K562 (cell line): ENCODE data around the gene SLC16A2. TPM values are rescaled to one million over a fixed set of nuclear protein-coding genes. Genes with fewer than 3 reads are reported as not detected.

ENCODE experiments used
- ATAC-seq: fragments of 200-7000 bp; cut with Tn5 transposase; 3 replicates; pipeline ENCODE4 v1.9.1; 2020; ENCODE audit warnings: moderate library complexity
- BruUV-seq: library from RNA; stranded (reverse); fragments of 400-500 nt; replicated peaks from 2 replicates; lab custom pipeline; 2021; lab: Mats Ljungman, UMichigan
- CTCF ChIA-PET: fragments of 300-600 bp; formaldehyde crosslinking; extraction: SDS; loops from one replicate; lab custom pipeline; 2021; ENCODE audit warnings: low intra/inter-chr PET ratio; lab: Yijun Ruan, JAX
- POLR2A ChIA-PET: fragments of 300-600, 350-650 bp; sonication (Branson Sonifier 250); formaldehyde crosslinking; extraction: SDS; loops from one replicate; lab custom pipeline; 2021; ENCODE audit warnings: antibody characterized with exemption, inconsistent platforms; lab: Yijun Ruan, JAX
- DNase-seq, 4 experiments: peaks; one replicate each; pipeline versions ENCODE4 v3.0.0 to v3.0.0-alpha.2; 2011 to 2018; ENCODE audit warnings: low spot score in 3 of 4, mixed read lengths in 3 of 4; ENCODE audit errors: extremely low read depth in 1 of 4
- FAIRE-seq: peaks from 2 replicates; lab custom pipeline; 2011; peaks lifted over from hg19 to GRCh38; lab: Jason Lieb, UNC
- H2AFZ ChIP-seq: 2 replicates; pipeline ENCODE4 v1.6.0; 2011; ENCODE audit warnings: low read depth, low read length, control low read depth, inconsistent platforms
- H3K27ac ChIP-seq: fragments of 200-600 bp; 3 replicates; pipeline ENCODE4 v1.8.0; 2011; ENCODE audit warnings: low read depth, mild to moderate bottlenecking, control low read depth, inconsistent platforms, low read length, moderate library complexity, mixed read lengths; ENCODE audit errors: extremely low read depth
- H3K27me3 ChIP-seq, 2 experiments: fragments of 300-600 bp in 1 of 2; 2 replicates in 1 of 2; 3 replicates in 1 of 2; pipeline versions ENCODE4 v1.6.0 to v1.8.0; 2011; ENCODE audit warnings: inconsistent platforms in 2 of 2, low read length in 2 of 2, mild to moderate bottlenecking in 1 of 2, mixed read lengths in 1 of 2, moderate library complexity in 1 of 2; ENCODE audit not compliant: control insufficient read depth in 2 of 2, insufficient read depth in 2 of 2
- H3K36me3 ChIP-seq: fragments of 300-600 bp; 3 replicates; pipeline ENCODE4 v1.8.0; 2011; ENCODE audit warnings: mild to moderate bottlenecking, low read length, inconsistent platforms; ENCODE audit not compliant: control insufficient read depth, insufficient read depth
- H3K4me1 ChIP-seq, 2 experiments: fragments of 200-600 bp in 1 of 2; replicated peaks in 1 of 2; 2 replicates in 1 of 2; 3 replicates in 1 of 2; pipeline versions ENCODE4 v1.5.1 to v1.8.0; 2011; ENCODE audit warnings: inconsistent platforms in 2 of 2, low read length in 2 of 2, mild to moderate bottlenecking in 1 of 2, mixed read lengths in 1 of 2, moderate library complexity in 1 of 2; ENCODE audit not compliant: control insufficient read depth in 2 of 2, insufficient read depth in 2 of 2
- H3K4me2 ChIP-seq: 2 replicates; pipeline ENCODE4 v1.6.1; 2011; ENCODE audit warnings: low read length, control low read depth, inconsistent platforms, mixed read lengths; ENCODE audit not compliant: insufficient read depth
- H3K4me3 ChIP-seq: fragments of 200-600 bp; sonication (generic), shearing (Covaris generic); 2 replicates; pipeline ENCODE4 v1.5.1; 2016; ENCODE audit warnings: control low read depth, inconsistent platforms
- H3K79me2 ChIP-seq: fragments of 200-600 bp; 3 replicates; pipeline ENCODE4 v1.8.0; 2011; ENCODE audit warnings: low read length, inconsistent platforms; ENCODE audit not compliant: control insufficient read depth, insufficient read depth
- H3K9ac ChIP-seq, 2 experiments: 2 replicates each; pipeline versions ENCODE4 v1.6.0 to v1.6.1; 2011; ENCODE audit warnings: low read depth in 2 of 2, low read length in 2 of 2, control low read depth in 1 of 2, inconsistent platforms in 1 of 2, mild to moderate bottlenecking in 1 of 2, mixed read lengths in 1 of 2; ENCODE audit not compliant: insufficient read depth in 1 of 2
- H3K9me1 ChIP-seq: one replicate; pipeline ENCODE4 v1.6.0; 2011; ENCODE audit warnings: inconsistent platforms, mild to moderate bottlenecking, low read length, moderate library complexity; ENCODE audit not compliant: control insufficient read depth, insufficient read depth
- H3K9me3 ChIP-seq: replicated peaks from 2 replicates; pipeline ENCODE4 v1.5.1; 2011; ENCODE audit warnings: low read depth, low read length, inconsistent platforms; ENCODE audit not compliant: control insufficient read depth, insufficient read depth
- H4K20me1 ChIP-seq: replicated peaks from 2 replicates; pipeline ENCODE4 v1.6.1; 2011; ENCODE audit warnings: low read length, inconsistent platforms, mixed read lengths; ENCODE audit not compliant: control insufficient read depth, insufficient read depth
- ATF1 ChIP-seq, 2 experiments: fragments of 450-650 bp in 1 of 2; IDR thresholded peaks; 2 replicates each; pipeline ENCODE4 v1.6.1; 2016; ENCODE audit warnings: missing compliant biosample characterization in 1 of 2, missing genetic modification characterization in 1 of 2
- CBFB ChIP-seq: sonication (generic); formaldehyde crosslinking; IDR thresholded peaks from 2 replicates; pipeline ENCODE4 v1.4.0; 2020; ENCODE audit warnings: mild to moderate bottlenecking, missing genetic modification reagents
- CBX5 ChIP-seq: IDR thresholded peaks from 2 replicates; pipeline ENCODE4 v1.6.1; 2014; ENCODE audit warnings: low read depth, borderline replicate concordance
- CEBPZ ChIP-seq: fragments of 150-350 bp; IDR thresholded peaks from 2 replicates; pipeline ENCODE4 v1.6.1; 2014; ENCODE audit warnings: low read depth, mild to moderate bottlenecking, low read length, borderline replicate concordance
- CREB3 ChIP-seq: fragments of 450-650 bp; conservative IDR thresholded peaks from 2 replicates; pipeline ENCODE4 v1.6.1; 2016; ENCODE audit warnings: missing genetic modification characterization, low read depth, mild to moderate bottlenecking, missing compliant biosample characterization, moderate library complexity
- ELK3 ChIP-seq: fragments of 450-650 bp; formaldehyde crosslinking; IDR thresholded peaks from 2 replicates; pipeline ENCODE4 v1.4.0; 2020; ENCODE audit warnings: mild to moderate bottlenecking
- NR2C2 ChIP-seq, 2 experiments: fragments of 200-800 bp in 1 of 2; sonication (Bioruptor generic) in 1 of 2; sonication (generic) in 1 of 2; formaldehyde crosslinking in 1 of 2; IDR thresholded peaks; 2 replicates each; pipeline versions ENCODE4 v1.6.1 to v1.8.0; 2016 to 2022; ENCODE audit warnings: mild to moderate bottlenecking in 1 of 2, missing compliant biosample characterization in 1 of 2, missing genetic modification characterization in 1 of 2, missing genetic modification reagents in 1 of 2
- PRMT5 ChIP-seq: sonication (generic); formaldehyde crosslinking; IDR thresholded peaks from 2 replicates; pipeline ENCODE4 v1.5.0; 2020; ENCODE audit warnings: missing genetic modification reagents
- RAD51 ChIP-seq: fragments of 450-650 bp; IDR thresholded peaks from 2 replicates; pipeline ENCODE4 v1.7.1; 2016; ENCODE audit warnings: low read depth, mild to moderate bottlenecking, borderline replicate concordance
- RBM34 ChIP-seq: fragments of 200-400 bp; formaldehyde crosslinking; IDR thresholded peaks from 2 replicates; pipeline ENCODE4 v1.6.1; 2018; ENCODE audit warnings: low read length, borderline replicate concordance; ENCODE audit not compliant: insufficient read depth
- ZBED1 ChIP-seq: IDR thresholded peaks from 2 replicates; pipeline ENCODE4 v1.6.1; 2014
- in situ Hi-C: fragments of 300-500 bp; cut with MboI; formaldehyde crosslinking; loops from 4 replicates; pipeline ENCODE4 v1.15.0; 2018; ENCODE audit warnings: inconsistent platforms, mixed read lengths
- intact Hi-C: fragments of 100-400 bp; cut with micrococcal nuclease; formaldehyde crosslinking; loops from 2 replicates; pipeline ENCODE4 v1.14.2; 2022
- polyA plus RNA-seq, 8 experiments: library from polyadenylated mRNA; depleted of rRNA in 4 of 8; stranded (reverse) in 5 of 8; unstranded in 3 of 8; fragments of >200 nt; fragmentation: Nextera tagmentation in 2 of 8; fragmentation: Illumina TruSeq in 1 of 8; extraction: Ambion mirVana in 2 of 8; extraction: Trizol in 1 of 8; gene quantifications; 2 replicates each; pipeline versions ENCODE4 v1.2.1 to v1.2.3, GENCODE V29; 2011 to 2014; ENCODE audit warnings: inconsistent platforms in 1 of 8, missing spikeins in 1 of 8
- total RNA-seq, 7 experiments: library from RNA; depleted of rRNA in 6 of 7; stranded (reverse); fragments of >200 nt in 6 of 7; fragmentation: Illumina TruSeq in 2 of 7; extraction: Trizol in 2 of 7; gene quantifications; 2 replicates each; pipeline versions ENCODE4 v1.2.1 to v1.2.3, GENCODE V29; 2011 to 2021; ENCODE audit warnings: low replicate concordance in 1 of 7
- TF ChIP-seq, protein P1 (sequence below): fragments of 250-450 bp; sonication (Bioruptor Pico); IDR thresholded peaks from 2 replicates; pipeline ENCODE4 v1.8.0; 2021; ENCODE audit warnings: mild to moderate bottlenecking, moderate library complexity
- TF ChIP-seq, protein P2 (sequence below): fragments of 450-650 bp; IDR thresholded peaks from 2 replicates; pipeline ENCODE4 v1.6.1; 2014; ENCODE audit warnings: low read depth, mild to moderate bottlenecking, moderate library complexity, borderline replicate concordance

SLC16A2 gene
- total and polyA plus RNA-seq, 9 of the 15 experiments (the other 6 are each of a cell fraction or from before 2014, with no cell fraction given) = 0.07 TPM; not detected in 8

DNA sequence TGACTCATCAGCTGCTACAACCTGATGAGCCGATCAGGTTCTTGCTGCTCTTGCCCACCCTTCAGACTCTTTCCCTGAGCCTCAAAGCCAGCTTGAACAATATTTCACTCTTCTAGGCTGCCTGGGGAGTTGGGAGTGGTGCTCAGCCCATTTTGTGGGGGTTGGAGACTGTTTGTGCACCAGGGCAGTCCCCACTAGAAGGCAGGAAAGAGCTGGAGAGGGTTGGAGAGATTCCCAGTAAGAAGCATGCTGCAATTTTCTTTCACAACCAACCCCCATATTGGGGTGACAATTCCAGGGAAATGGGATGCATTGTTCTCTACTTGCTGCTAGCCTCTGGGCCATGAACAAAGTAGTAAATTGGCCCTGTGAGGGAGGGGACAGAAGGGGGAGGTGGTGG lies 44.1 kb downstream of the SLC16A2 start (continued):
- TF ChIP-seq ELK3 (CRISPR knock-in tag) (no peak), CEBPZ (no peak), RBM34 (no peak), ZBED1 (no peak), CBFB (no peak), CBX5 (no peak)

DNA sequence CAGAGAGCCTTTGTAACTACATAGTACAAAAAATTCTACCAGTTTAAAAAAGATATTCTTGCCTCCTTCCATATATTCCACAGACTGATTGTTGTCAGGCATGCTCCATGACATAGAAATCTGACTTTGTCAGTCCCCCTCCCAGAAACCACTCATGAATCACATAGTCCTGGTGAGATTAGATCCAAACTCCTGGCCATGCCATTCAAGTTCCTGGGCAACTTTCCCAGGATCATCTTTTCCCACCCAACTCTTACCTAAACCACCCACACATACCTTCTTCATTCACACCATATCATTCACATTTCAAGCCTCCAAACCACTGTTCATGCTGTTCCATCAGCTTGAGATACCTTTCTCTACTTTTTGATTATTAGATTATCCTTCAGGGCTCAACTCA lies 46.4 kb downstream of the SLC16A2 start:
- CTCF ChIA-PET = no interaction called here
- no peak for ATAC-seq
- no peak for TF ChIP-seq ATF1 (CRISPR knock-in tag; IDR thresholded peaks at IDR 0.05)
- no peak for TF ChIP-seq ATF1 (tag; IDR thresholded peaks at IDR 0.05)
- TF ChIP-seq, protein P1, sequence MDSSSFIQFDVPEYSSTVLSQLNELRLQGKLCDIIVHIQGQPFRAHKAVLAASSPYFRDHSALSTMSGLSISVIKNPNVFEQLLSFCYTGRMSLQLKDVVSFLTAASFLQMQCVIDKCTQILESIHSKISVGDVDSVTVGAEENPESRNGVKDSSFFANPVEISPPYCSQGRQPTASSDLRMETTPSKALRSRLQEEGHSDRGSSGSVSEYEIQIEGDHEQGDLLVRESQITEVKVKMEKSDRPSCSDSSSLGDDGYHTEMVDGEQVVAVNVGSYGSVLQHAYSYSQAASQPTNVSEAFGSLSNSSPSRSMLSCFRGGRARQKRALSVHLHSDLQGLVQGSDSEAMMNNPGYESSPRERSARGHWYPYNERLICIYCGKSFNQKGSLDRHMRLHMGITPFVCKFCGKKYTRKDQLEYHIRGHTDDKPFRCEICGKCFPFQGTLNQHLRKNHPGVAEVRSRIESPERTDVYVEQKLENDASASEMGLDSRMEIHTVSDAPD (CRISPR knock-in tag) = no peak
- TF ChIP-seq NR2C2 (CRISPR knock-in tag; IDR thresholded peaks at IDR 0.05) = no peak
- no peak for TF ChIP-seq NR2C2 (tag; IDR thresholded peaks at IDR 0.05)
- TF ChIP-seq CREB3 (tag) = no peak
- TF ChIP-seq, protein P2, sequence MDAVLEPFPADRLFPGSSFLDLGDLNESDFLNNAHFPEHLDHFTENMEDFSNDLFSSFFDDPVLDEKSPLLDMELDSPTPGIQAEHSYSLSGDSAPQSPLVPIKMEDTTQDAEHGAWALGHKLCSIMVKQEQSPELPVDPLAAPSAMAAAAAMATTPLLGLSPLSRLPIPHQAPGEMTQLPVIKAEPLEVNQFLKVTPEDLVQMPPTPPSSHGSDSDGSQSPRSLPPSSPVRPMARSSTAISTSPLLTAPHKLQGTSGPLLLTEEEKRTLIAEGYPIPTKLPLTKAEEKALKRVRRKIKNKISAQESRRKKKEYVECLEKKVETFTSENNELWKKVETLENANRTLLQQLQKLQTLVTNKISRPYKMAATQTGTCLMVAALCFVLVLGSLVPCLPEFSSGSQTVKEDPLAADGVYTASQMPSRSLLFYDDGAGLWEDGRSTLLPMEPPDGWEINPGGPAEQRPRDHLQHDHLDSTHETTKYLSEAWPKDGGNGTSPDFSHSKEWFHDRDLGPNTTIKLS = no peak
- TF ChIP-seq PRMT5 (CRISPR knock-in tag) = no peak
- no peak for TF ChIP-seq RAD51

More for the DNA sequence above, 46.4 kb downstream of the SLC16A2 start:
- in situ Hi-C loops (no loop called here), intact Hi-C loops (no loop called here)
- DNase-seq (no peak), FAIRE-seq (no peak)
- BruUV-seq = no TSS peak
- H3K36me3 ChIP-seq = no peaks in the 10 kb centered on the region
- no peak overlapping the region for H2AFZ ChIP-seq
- H3K27me3 ChIP-seq = no peaks in the 10 kb centered on the region
- H3K4me2 ChIP-seq = no peak overlapping the region
- H3K9ac ChIP-seq = no peak overlapping the region
- no peak overlapping the region for H3K27ac ChIP-seq
- no peaks in the 10 kb centered on the region for H3K9me3 ChIP-seq
- H3K79me2 ChIP-seq = no peaks in the 10 kb centered on the region
- H3K4me3 ChIP-seq = no peak overlapping the region
- H3K9me1 ChIP-seq = no peaks in the 10 kb centered on the region
- POLR2A ChIA-PET = no interaction called here
- no peaks in the 10 kb centered on the region for H3K4me1 ChIP-seq
- no peaks in the 10 kb centered on the region for H4K20me1 ChIP-seq
